GM23248 (cell line): ENCODE results near the gene KRT3. TPM values are rescaled to one million over a fixed set of nuclear protein-coding genes. Genes with fewer than 3 reads are reported as not detected.
A peak's percentile ranks its signal among the peaks of the same experiment; 100 is the strongest.

ENCODE experiments used
- DNase-seq: peaks from one replicate; pipeline ENCODE4 v3.0.0-alpha.2; 2015
- H2AFZ ChIP-seq: fragments of 200-600 bp; sonication (generic); 2 replicates; pipeline ENCODE4 v1.6.1; 2016; ENCODE audit warnings: antibody characterized with exemption
- H3F3A ChIP-seq: fragments of 200-600 bp; sonication (generic); 2 replicates; pipeline ENCODE4 v1.6.1; 2016; ENCODE audit warnings: mild to moderate bottlenecking, antibody characterized with exemption, mixed run types; ENCODE audit not compliant: insufficient read depth
- H3K27ac ChIP-seq: fragments of 200-600 bp; sonication (generic); 2 replicates; pipeline ENCODE4 v1.5.1; 2016; ENCODE audit warnings: mild to moderate bottlenecking
- H3K27me3 ChIP-seq: fragments of 200-600 bp; sonication (generic); replicated peaks from 2 replicates; pipeline ENCODE4 v1.6.1; 2016; ENCODE audit warnings: mild to moderate bottlenecking; ENCODE audit not compliant: insufficient read depth
- H3K36me3 ChIP-seq: fragments of 200-600 bp; sonication (generic); 2 replicates; pipeline ENCODE4 v1.6.1; 2016; ENCODE audit warnings: low read depth, mild to moderate bottlenecking
- H3K4me1 ChIP-seq: fragments of 200-600 bp; sonication (generic); 2 replicates; pipeline ENCODE4 v1.6.1; 2016; ENCODE audit warnings: mild to moderate bottlenecking; ENCODE audit not compliant: insufficient read depth
- H3K4me2 ChIP-seq: fragments of 200-600 bp; sonication (generic); one replicate; pipeline ENCODE4 v1.6.1; 2016; ENCODE audit warnings: mild to moderate bottlenecking; ENCODE audit not compliant: unreplicated experiment
- H3K4me3 ChIP-seq: fragments of 200-600 bp; sonication (generic); 2 replicates; pipeline ENCODE4 v1.5.1; 2016; ENCODE audit warnings: mild to moderate bottlenecking
- H3K79me2 ChIP-seq: fragments of 200-600 bp; sonication (generic); 2 replicates; pipeline ENCODE4 v1.6.1; 2016; ENCODE audit warnings: mild to moderate bottlenecking; ENCODE audit not compliant: insufficient read depth
- H3K9ac ChIP-seq: fragments of 200-600 bp; sonication (generic); 2 replicates; pipeline ENCODE4 v1.6.1; 2016; ENCODE audit warnings: mild to moderate bottlenecking
- H3K9me2 ChIP-seq: fragments of 200-600 bp; sonication (generic); 2 replicates; pipeline ENCODE4 v1.6.1; 2016; ENCODE audit warnings: mixed run types, mild to moderate bottlenecking, moderate library complexity; ENCODE audit not compliant: insufficient read depth
- H3K9me3 ChIP-seq: fragments of 200-600 bp; sonication (generic); one replicate; pipeline ENCODE4 v1.6.1; 2017; ENCODE audit warnings: low read depth
- H4K20me1 ChIP-seq: fragments of 200-600 bp; sonication (generic); 2 replicates; pipeline ENCODE4 v1.6.0; 2016; ENCODE audit not compliant: insufficient read depth
- EZH2 ChIP-seq: fragments of 200-600 bp; sonication (generic); IDR thresholded peaks from 2 replicates; pipeline ENCODE4 v1.6.1; 2018; ENCODE audit warnings: antibody characterized with exemption, mild to moderate bottlenecking; ENCODE audit not compliant: insufficient read depth, poor library complexity, severe bottlenecking
- EZH2phosphoT487 ChIP-seq: fragments of 200-600 bp; sonication (generic); IDR thresholded peaks from 2 replicates; pipeline ENCODE4 v1.6.1; 2018; ENCODE audit warnings: antibody characterized with exemption, moderate library complexity, mild to moderate bottlenecking, low read depth; ENCODE audit not compliant: insufficient read depth
- whole genome bisulfite sequencing, 2 experiments: methylation state at CpG; one replicate each; pipeline ENCODE4 v1.1.6; 2015 to 2017; ENCODE audit warnings: low lambda C conversion rate in 2 of 2, low coverage in 1 of 2; ENCODE audit errors: missing lambda C conversion rate in 2 of 2; 5-methylcytosine and 5-hydroxymethylcytosine counted together
- in situ Hi-C: fragments of 300-500 bp; cut with MboI; formaldehyde crosslinking; loops from 2 replicates; pipeline ENCODE4 v1.15.0; 2020
- polyA plus RNA-seq: library from polyadenylated mRNA; unstranded; fragments of >200 nt; fragmentation: Nextera tagmentation; extraction: Ambion mirVana; gene quantifications from 2 replicates; pipeline ENCODE4 v1.2.1, GENCODE V29; 2016
- total RNA-seq: library from RNA; depleted of rRNA; stranded (reverse); fragments of >200 nt; shearing (Covaris generic); gene quantifications from 2 replicates; pipeline ENCODE4 v1.2.3, GENCODE V29; 2014; rRNA removed

Gene KRT3
- total RNA-seq (not detected in 2 replicates), polyA plus RNA-seq (not detected in 2 replicates)

- H4K20me1 ChIP-seq, result no peaks in the 10 kb centered on the region
- H3K79me2 ChIP-seq, result no peaks in the 10 kb centered on the region
- H3K9me2 ChIP-seq, result no peaks in the 10 kb centered on the region
- no peaks in the 10 kb centered on the region for H3K9me3 ChIP-seq
- peaks cover 38% of the 10 kb centered on the region for H3K4me1 ChIP-seq
- H3K9ac ChIP-seq, result no peak within 1 kb of the TSS
- 85 to 91% methylated on average over 17 of the region's 17 CpGs for WGBS, 2 experiments
- peaks cover 15% of the 10 kb centered on the region; the same call in 1 of the 2 replicates for H3F3A ChIP-seq
- no peak within 1 kb of the TSS for H3K4me2 ChIP-seq
- no peak within 1 kb of the TSS for H2AFZ ChIP-seq
- in situ Hi-C loops, result no loop called here
- peaks cover 10% of the 10 kb centered on the region for H3K27me3 ChIP-seq
- TF ChIP-seq EZH2phosphoT487 (no peak), EZH2 (no peak)
- no peak for DNase-seq
- 0 out of 2 replicates have a peak within 1 kb of the TSS, but pooled peaks have one; percentile 15 for H3K27ac ChIP-seq
- H3K36me3 ChIP-seq, result no peaks in the 10 kb centered on the region
- no peak within 1 kb of the TSS for H3K4me3 ChIP-seq
Measured at GRCh38 chr12:52795694-52796428, at the start of gene KRT3. TSS of gene KRT3 (minus strand) at chr12:52796117. CDS start at chr12:52796042, 75 bp downstream.

DNA sequence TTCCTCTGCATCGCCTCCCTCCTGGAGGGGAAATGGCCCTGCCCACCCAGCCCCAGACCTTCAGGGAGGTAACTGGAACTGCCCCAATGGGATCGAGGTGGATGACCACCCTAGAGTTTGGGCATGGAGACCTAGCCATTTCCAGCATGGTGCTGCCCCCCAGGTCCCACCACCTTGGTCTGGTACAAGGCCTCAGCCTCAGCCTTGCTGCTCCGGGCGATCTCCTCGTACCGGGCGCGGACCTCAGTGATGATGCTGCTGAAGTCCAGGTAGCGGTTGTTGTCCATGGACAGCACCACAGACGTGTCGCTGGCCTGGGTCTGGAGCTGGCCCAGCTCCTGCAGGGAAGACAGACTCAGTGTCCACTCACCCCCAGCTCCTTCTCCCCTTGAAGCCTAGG is 48.5 kb upstream of the KRT3 start:
- no peak overlapping the region for H2AFZ ChIP-seq

GRCh38 chr12:52839436-52840105 is 43.7 kb upstream of the KRT3 start:
- no peaks in the 10 kb centered on the region for H3K36me3 ChIP-seq
- no peaks in the 10 kb centered on the region for H3K79me2 ChIP-seq
- WGBS, 2 experiments, result 70% methylated on average over 18 of the region's 18 CpGs

More for the DNA sequence above, 48.5 kb upstream of the KRT3 start:
- Histone ChIP-seq H3K27me3 (peaks cover 8% of the 10 kb centered on the region; the same call in 1 of the 2 replicates), H3K9me2 (no peaks in the 10 kb centered on the region), H3K4me3 (no peak overlapping the region), H3K27ac (no peak overlapping the region), H3K4me2 (no peak overlapping the region), H3K9me3 (no peaks in the 10 kb centered on the region), H4K20me1 (no peaks in the 10 kb centered on the region), H3K79me2 (no peaks in the 10 kb centered on the region), H3K9ac (no peak overlapping the region), H3K36me3 (no peaks in the 10 kb centered on the region), H3K4me1 (no peaks in the 10 kb centered on the region), H3F3A (no peaks in the 10 kb centered on the region)
- WGBS, 2 experiments, result 77 to 78% methylated on average over 11 of the region's 11 CpGs
- TF ChIP-seq EZH2phosphoT487 (no peak), EZH2 (no peak)
- no peak for DNase-seq
- in situ Hi-C loops, result no loop called here

GRCh38 chr12:52838609-52839435 is 42.9 kb upstream of the KRT3 start:
- in situ Hi-C loops, result no loop called here
- H3K4me1 ChIP-seq, result peaks cover 26% of the 10 kb centered on the region
- no peaks in the 10 kb centered on the region for H3K36me3 ChIP-seq
- WGBS, 2 experiments, result 59 to 64% methylated on average over 14 of the region's 14 CpGs
- H2AFZ ChIP-seq, result no peak overlapping the region
- no peak for DNase-seq
- H3K9me2 ChIP-seq, result no peaks in the 10 kb centered on the region
- H3F3A ChIP-seq, result no peaks in the 10 kb centered on the region
- no peaks in the 10 kb centered on the region for H3K79me2 ChIP-seq
- H3K9me3 ChIP-seq, result no peaks in the 10 kb centered on the region
- no peak overlapping the region for H3K27ac ChIP-seq
- H3K4me3 ChIP-seq, result no peak overlapping the region
- H3K9ac ChIP-seq, result no peak overlapping the region
- H3K27me3 ChIP-seq, result no peaks in the 10 kb centered on the region
- no peaks in the 10 kb centered on the region for H4K20me1 ChIP-seq
- no peak overlapping the region for H3K4me2 ChIP-seq
- TF ChIP-seq EZH2 (no peak), EZH2phosphoT487 (no peak)

More at GRCh38 chr12:52839436-52840105, 43.7 kb upstream of the KRT3 start:
- no peak overlapping the region for H3K27ac ChIP-seq
- no peak for TF ChIP-seq EZH2phosphoT487
- no peak for TF ChIP-seq EZH2
- H4K20me1 ChIP-seq, result no peaks in the 10 kb centered on the region
- H3K9me3 ChIP-seq, result no peaks in the 10 kb centered on the region
- no peak for DNase-seq
- no peaks in the 10 kb centered on the region for H3K9me2 ChIP-seq
- H3K9ac ChIP-seq, result no peak overlapping the region
- in situ Hi-C loops, result no loop called here
- no peak overlapping the region for H3K4me3 ChIP-seq
- H2AFZ ChIP-seq, result no peak overlapping the region
- no peaks in the 10 kb centered on the region for H3F3A ChIP-seq
- H3K4me2 ChIP-seq, result no peak overlapping the region
- no peaks in the 10 kb centered on the region for H3K27me3 ChIP-seq
- peaks cover 26% of the 10 kb centered on the region for H3K4me1 ChIP-seq
